ENCODE results near the gene RANBP9.
A peak's percentile ranks its signal among the peaks of the same experiment; 100 is the strongest.

GRCh38 chr6:13624871-13625288 is 86.8 kb downstream of the RANBP9 start:
- peak; percentile 65 for TF ChIP-seq CTCF (IDR thresholded peaks at IDR 0.05)
- TF ChIP-seq EZH2 (IDR thresholded peaks at IDR 0.05) = no peak
- TF ChIP-seq EZH2phosphoT487 (IDR thresholded peaks at IDR 0.05) = no peak

Data from neural progenitor cell (in vitro differentiated cells).